Activated T-helper 9 cell treated with anti-CD3 and anti-CD28 coated beads, Interleukin-2, amount 50 U/mL, for 16 hours (primary cell): ENCODE measurements around the gene TXNL4B.

ENCODE experiments used
- DNase-seq: peaks from one replicate; pipeline ENCODE4 v3.0.0-alpha.2; 2020; ENCODE audit warnings: low read depth

TXNL4B gene

DNA sequence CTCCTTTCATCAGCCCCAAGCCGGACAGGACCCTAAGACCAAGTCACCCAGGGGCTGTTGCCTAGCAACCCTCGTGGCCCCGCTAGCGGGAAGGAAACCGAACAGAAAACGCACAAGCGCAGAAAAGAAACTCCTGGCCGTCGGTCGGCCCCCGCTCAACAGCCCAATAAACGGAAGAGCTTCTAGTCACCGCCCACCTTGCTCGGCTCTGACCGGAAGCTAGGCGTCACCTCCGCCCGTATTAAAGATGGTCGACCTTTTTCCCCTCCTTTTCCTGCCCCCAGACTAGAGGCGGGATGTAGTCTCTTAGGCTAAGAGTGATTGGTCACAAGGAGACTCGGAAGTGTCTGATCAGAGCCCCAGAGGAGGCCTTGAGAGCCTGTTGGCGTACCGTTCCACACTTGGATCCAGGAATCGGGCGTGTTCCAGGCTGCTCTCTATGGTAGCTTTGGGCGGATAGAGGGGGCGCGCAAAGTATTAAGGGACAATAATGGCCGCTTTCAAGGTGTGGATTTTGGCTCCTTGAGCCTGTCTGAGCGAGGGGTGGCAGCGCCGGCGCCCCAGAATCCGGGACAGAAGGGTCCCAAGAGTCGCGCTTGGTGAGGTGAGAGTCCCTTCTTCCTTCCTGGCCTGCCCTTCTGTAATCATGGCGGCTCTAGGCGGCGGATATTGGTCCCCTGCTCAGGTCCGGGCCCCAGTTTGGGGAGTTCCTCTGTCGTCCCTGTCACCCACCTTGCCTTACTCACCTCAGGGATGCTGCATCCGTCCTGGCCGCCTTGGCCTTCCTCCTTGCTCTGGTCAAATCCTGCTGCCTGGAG lies at the start of gene TXNL4B, which contains the start of gene DHX38:
Gene TXNL4B, minus strand, starts transcription at position 173 of the 818 bp plus-strand sequence. CDS start 2,871 bp downstream, outside the sequence.
Gene DHX38, plus strand, starts transcription at position 400 of the 818 bp plus-strand sequence. CDS start 2,311 bp downstream, outside the sequence.
- peak; percentile 83 for DNase-seq

GRCh38 chr16:72142476-72142875 lies 49.1 kb upstream of the TXNL4B start:
- no peak for DNase-seq

DNA sequence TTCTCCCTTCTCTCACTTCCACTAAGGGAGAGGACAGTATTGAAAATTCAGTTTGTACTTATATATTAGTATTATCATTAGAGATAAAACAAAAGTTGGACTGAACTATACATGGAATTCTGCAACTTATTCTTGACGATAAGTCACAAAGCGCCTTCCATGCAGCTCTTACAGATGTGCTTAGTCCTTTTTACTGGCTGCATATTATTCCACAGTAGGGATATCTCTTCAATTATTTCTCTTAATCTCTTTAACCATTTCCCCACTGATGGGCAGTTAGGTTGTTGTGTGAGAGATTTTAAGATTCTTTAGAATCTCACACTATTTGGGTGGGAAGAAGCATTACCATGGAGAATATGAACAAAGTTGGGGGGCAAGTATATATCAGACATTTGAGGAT lies 46.5 kb upstream of the TXNL4B start:
- DNase-seq: no peak

- DNase-seq: no peak
Observed at GRCh38 chr16:72138064-72138572, 44.7 kb upstream of the TXNL4B start.

DNA sequence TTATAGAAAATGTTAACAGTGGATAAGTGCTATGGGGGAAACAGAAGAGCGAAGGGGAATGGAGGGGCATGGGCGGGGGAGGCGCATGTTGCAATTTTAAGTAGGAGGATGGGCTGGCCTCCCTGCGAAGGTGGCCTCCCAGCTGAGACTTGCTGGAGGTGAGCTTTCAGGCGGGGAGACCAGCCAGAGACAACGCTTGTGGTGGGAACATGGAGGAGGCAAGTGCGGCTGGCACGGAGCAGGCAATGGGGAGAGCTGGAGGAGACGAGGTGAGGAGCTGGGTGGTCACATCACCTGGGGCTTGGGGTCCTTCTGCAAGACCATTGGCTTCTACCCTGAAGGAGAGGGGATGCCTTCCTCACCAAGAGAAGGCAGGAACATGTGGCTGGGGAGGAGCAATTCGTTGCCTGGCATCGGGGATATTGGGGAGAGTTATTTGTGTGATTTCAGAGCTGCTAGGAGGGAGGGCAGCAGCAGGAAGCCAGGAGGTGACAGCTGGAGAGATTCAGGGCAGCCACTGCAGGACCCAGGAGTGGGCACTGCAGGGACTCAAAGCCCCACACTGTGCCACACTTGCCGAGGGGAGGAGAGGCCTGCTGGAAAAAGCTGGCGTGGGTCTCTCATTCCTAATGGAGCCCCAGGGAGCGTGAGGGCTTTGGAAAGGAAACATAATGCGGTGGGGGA lies 44.1 kb upstream of the TXNL4B start:
- no peak for DNase-seq

DNA sequence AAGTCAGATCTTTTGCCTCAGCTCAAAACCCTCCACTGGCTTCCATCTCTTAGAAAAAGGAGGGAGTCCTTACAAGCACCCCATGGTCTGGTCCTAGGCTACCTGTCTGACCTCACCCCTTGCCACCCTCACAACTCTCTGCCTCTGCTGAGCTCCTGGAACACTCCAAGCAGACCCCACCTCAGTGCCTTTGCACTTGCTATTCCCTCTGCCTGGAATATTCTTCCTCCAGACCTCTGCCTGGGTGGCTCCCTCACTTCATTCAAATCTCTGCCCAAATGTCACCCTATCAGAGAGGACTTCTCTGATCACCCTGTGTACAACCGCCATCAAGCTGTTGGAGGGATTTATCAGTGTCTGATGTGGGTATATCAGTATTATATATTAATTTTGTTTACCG lies 41.1 kb upstream of the TXNL4B start:
- DNase-seq: no peak

GRCh38 chr16:72132726-72133125 lies 39.3 kb upstream of the TXNL4B start:
- no peak for DNase-seq

GRCh38 chr16:72131036-72131435 lies 37.6 kb upstream of the TXNL4B start:
- DNase-seq: no peak

DNA sequence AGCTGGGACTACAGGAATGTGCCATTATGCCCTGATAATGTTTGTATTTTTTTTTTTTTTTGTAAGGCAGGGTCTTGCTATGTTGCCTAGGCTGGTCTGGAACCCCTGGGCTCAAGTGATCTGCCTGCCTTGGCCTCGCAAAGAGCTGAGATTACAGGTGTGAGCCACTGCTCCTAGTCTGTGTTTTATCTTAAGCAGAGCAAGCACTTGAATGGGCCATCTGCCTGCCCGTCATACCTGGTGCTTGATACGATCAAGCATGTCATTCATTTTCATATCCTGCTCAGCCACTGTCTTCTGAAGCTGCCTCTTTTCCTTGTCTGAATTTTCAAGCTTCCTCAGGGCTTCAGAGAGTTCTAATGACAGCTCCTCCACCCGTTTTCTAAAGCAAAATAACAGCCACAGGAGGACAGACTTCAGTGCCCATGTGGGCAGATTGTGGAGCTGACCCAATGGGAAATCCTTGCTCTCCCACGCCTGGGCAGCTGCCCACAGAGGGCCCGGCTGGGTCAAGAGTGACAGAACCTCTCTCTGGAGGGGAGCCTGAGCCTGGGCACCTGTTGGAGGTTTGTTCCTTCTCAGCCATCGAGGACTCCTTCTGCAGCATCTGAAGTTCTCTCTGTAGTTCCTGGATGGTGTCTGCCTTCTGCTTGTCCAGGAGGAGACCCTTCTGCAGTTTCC lies 36.7 kb upstream of the TXNL4B start:
- no peak for DNase-seq

DNA sequence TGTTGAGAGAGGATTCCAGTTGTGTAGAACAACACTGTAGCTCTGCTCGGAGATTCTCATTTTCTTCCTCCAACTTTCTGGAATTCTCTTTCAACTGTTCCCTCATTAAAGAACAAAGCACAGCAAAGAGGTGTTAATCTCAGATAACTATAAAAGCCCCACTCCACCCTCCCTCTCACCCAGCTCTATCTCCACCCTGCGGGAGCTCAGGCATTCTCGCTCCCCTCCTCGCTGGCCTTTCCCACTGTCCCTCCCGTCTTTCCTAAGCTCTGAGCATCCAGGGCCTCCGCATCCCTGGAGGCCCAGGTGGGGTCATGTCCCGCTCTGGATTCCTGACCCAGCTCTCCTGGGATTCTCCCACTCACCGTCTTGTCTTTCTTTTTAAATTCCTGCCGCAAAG lies 35.3 kb upstream of the TXNL4B start:
- no peak for DNase-seq

- no peak for DNase-seq
Observed at GRCh38 chr16:72126429-72126765, 33.0 kb upstream of the TXNL4B start.

- DNase-seq: no peak
Observed at GRCh38 chr16:72125635-72126428, 32.4 kb upstream of the TXNL4B start.

DNA sequence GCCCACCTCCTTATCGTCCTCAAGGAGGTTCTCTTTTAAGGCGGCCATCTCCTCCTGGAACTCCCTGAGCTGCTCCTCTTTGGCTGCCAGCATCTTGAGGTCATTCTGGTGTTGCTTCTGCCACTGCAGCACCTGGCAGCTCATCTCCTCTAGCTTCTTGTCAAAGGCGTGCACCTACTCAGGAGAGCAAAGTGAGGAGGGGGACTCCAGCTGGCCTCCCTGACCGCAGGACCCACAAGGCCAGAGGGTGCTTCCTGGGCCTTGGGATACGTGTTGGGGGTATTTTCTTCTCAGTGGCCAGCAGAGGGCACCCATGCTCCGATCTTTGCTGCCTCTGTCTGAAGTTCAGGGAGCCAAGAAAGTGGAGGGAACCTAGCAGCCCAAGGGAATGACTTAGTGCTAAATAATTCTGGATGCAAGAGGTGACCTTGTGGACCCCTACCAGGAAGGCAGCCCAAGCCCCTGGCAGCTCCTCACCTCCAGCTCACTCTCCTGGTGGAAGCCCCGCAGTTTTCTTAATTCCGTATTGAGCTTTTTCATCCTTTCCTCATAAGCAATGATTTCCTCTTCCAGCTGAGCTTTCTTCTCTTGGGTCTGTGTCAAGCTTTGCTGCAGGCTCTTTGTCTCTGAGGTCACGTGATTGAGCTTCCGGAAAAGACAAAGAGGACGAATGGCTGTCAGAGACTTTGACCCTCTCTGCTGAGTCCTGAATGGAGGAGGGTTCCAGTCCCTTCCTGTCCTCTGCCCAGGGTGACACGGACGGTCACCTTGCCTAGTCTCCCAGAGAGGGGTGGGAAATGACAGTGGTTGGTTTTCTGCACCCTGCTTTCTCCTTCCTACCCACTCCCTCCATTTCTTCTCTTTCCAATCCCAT lies 31.6 kb upstream of the TXNL4B start:
- DNase-seq: peak; percentile 37

GRCh38 chr16:72124148-72124547 lies 30.7 kb upstream of the TXNL4B start:
- no peak for DNase-seq

- DNase-seq: no peak
Observed at GRCh38 chr16:72123426-72123825, 30.0 kb upstream of the TXNL4B start.

DNA sequence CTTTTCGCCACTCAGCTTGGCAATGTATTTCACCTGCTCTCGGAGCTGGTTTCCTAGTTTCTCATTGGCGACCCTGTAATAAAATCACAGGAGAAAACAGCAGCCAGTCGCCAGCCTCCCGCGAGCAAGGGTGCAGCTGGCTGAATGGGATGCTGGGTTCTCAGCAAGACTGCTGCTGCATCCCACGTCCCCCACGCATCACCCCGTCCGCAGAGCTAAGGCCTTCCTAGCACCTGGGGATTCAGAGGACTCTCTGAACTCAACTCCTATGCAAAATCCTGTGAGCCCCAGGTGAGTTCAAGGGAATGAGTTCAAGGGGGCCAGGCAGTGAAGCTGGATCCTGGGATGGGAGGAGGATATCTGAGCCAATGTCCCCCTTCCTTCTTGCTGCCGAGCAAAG lies 29.5 kb upstream of the TXNL4B start:
- DNase-seq: no peak

DNA sequence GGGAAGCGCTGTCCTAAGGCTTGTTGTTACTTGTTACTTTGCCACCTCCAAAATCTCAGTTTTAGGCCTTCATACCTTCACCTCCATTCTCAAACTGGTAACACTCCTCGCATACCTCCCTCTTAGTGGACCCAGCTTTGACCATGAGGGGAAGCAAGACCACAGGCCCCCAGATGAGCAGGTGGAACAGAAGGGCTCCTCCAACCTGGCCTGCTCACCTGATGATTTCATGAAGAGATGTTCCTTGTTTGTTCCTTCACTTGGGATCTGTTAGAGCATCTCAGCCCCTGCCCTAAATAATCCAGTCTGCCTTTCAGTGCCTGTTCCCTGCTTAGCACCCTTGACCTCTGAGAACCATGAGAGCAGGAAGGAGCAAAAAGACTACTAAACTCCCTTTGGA lies 28.9 kb upstream of the TXNL4B start:
- no peak for DNase-seq

- DNase-seq: no peak
Observed at GRCh38 chr16:72120026-72120425, 26.6 kb upstream of the TXNL4B start.

- DNase-seq: no peak
Observed at GRCh38 chr16:72113616-72113945, 20.2 kb upstream of the TXNL4B start.

GRCh38 chr16:72112906-72113615 lies 19.6 kb upstream of the TXNL4B start:
- no peak for DNase-seq

- no peak for DNase-seq
Observed at GRCh38 chr16:72112452-72112792, 19.0 kb upstream of the TXNL4B start.
